Body of pancreas (tissue), 4 donors: ENCODE data around the gene NYNRIN. TPM values are rescaled to one million over a fixed set of nuclear protein-coding genes. Genes with fewer than 3 reads are reported as not detected.

Experiments
- ATAC-seq: fragments of 150-250 bp; one replicate; pipeline ENCODE4 v1.9.1; 2016
- DNase-seq, 4 donors: peaks; one replicate each; pipeline ENCODE4 v3.0.0-alpha.2; 2019
- H3K27ac ChIP-seq, 4 donors: fragments of 200-600 bp; sonication (generic); 1 replicate in 3 of 4; 2 replicates in 1 of 4; pipeline versions ENCODE4 v1.5.1 to v1.6.1; 2016 to 2019; ENCODE audit warnings: mild to moderate bottlenecking in 1 of 4, mixed read lengths in 1 of 4, moderate library complexity in 1 of 4
- H3K27me3 ChIP-seq, 2 donors: fragments of 200-600 bp; sonication (generic); one replicate each; pipeline ENCODE4 v1.6.0; 2016; ENCODE audit warnings: mild to moderate bottlenecking in 1 of 2
- H3K36me3 ChIP-seq, 2 donors: fragments of 200-600 bp; sonication (generic); replicated peaks in 1 of 2; 2 replicates each; pipeline ENCODE4 v1.5.1; 2016; ENCODE audit warnings: low read depth in 2 of 2; ENCODE audit not compliant: insufficient read depth in 1 of 2
- H3K4me1 ChIP-seq: fragments of 200-600 bp; sonication (generic); one replicate; pipeline ENCODE4 v1.6.0; 2016
- H3K4me3 ChIP-seq, 2 donors: fragments of 200-600 bp; sonication (generic); 1 replicate in 1 of 2; 2 replicates in 1 of 2; pipeline ENCODE4 v1.5.1; 2016 to 2019
- H3K9me3 ChIP-seq, 3 donors: fragments of 200-600 bp; sonication (generic); 1 replicate in 2 of 3; 2 replicates in 1 of 3; pipeline ENCODE4 v1.5.1; 2016
- POLR2A ChIP-seq, 3 donors: fragments of 450-650 bp; IDR thresholded peaks; one replicate each; pipeline ENCODE4 v1.6.1; 2016; ENCODE audit warnings: antibody characterized with exemption in 3 of 3, mild to moderate bottlenecking in 2 of 3
- WGBS, 2 donors: methylation state at CpG; one replicate each; pipeline ENCODE4 v1.1.5; 2017; 5-methylcytosine and 5-hydroxymethylcytosine counted together
- intact Hi-C: fragments of 100-400 bp; cut with DNase I; formaldehyde crosslinking; loops from one replicate; pipeline ENCODE4 v1.15.1; 2023
- total RNA-seq, 2 donors: library from RNA; depleted of rRNA; stranded (reverse); fragments of >200 nt; gene quantifications; one replicate each; pipeline ENCODE4 v1.1.0, GENCODE V29; 2016
- TF ChIP-seq, protein P1 (sequence below), 7 experiments: fragments of 450-650 bp in 4 of 7; fragments of 200-600 bp in 3 of 7; sonication (generic) in 3 of 7; IDR thresholded peaks; one replicate each; pipeline ENCODE4 v1.5.1; 2016 to 2019; ENCODE audit warnings: antibody characterized with exemption in 7 of 7

NYNRIN gene
- total RNA-seq, 2 donors from 2014 or later = 7.3 to 7.5 TPM

DNA sequence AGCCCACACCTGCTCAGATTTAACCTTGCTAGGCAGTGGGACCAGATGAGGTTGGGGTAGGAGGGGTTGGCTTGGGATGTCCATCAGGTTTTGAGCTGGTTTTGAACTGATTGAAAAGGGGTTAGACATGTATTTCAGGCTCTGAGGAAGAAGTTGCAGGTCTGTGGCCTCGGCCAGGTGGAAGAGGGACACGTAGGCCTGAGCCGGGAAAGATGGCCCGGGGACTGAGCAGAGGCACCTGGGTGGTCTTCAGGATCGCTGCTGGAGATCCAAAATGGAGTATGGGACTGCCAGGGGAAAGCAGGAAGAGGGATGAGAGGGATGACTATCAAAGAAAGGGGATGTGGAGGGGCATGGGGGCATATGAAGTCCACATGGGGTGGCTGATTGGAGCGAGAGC is 7.6 kb downstream of the NYNRIN start:
- Histone ChIP-seq H3K4me1 (peaks cover 23% of the 10 kb centered on the region), H3K27me3 (no peaks in the 10 kb centered on the region), H3K9me3 (no peaks in the 10 kb centered on the region), H3K4me3 (no peak overlapping the region), H3K36me3 (no peaks in the 10 kb centered on the region), H3K27ac (no peak overlapping the region)
- intact Hi-C loops = no loop called here
- TF ChIP-seq, protein P1, sequence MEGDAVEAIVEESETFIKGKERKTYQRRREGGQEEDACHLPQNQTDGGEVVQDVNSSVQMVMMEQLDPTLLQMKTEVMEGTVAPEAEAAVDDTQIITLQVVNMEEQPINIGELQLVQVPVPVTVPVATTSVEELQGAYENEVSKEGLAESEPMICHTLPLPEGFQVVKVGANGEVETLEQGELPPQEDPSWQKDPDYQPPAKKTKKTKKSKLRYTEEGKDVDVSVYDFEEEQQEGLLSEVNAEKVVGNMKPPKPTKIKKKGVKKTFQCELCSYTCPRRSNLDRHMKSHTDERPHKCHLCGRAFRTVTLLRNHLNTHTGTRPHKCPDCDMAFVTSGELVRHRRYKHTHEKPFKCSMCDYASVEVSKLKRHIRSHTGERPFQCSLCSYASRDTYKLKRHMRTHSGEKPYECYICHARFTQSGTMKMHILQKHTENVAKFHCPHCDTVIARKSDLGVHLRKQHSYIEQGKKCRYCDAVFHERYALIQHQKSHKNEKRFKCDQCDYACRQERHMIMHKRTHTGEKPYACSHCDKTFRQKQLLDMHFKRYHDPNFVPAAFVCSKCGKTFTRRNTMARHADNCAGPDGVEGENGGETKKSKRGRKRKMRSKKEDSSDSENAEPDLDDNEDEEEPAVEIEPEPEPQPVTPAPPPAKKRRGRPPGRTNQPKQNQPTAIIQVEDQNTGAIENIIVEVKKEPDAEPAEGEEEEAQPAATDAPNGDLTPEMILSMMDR (IDR thresholded peaks at IDR 0.05) = no peak
- TF ChIP-seq POLR2A (IDR thresholded peaks at IDR 0.05) = no peak
- 87 to 89% methylated on average over 6 of the region's 6 CpGs for WGBS, 2 donors
- no peak for ATAC-seq
- no peak for DNase-seq

DNA sequence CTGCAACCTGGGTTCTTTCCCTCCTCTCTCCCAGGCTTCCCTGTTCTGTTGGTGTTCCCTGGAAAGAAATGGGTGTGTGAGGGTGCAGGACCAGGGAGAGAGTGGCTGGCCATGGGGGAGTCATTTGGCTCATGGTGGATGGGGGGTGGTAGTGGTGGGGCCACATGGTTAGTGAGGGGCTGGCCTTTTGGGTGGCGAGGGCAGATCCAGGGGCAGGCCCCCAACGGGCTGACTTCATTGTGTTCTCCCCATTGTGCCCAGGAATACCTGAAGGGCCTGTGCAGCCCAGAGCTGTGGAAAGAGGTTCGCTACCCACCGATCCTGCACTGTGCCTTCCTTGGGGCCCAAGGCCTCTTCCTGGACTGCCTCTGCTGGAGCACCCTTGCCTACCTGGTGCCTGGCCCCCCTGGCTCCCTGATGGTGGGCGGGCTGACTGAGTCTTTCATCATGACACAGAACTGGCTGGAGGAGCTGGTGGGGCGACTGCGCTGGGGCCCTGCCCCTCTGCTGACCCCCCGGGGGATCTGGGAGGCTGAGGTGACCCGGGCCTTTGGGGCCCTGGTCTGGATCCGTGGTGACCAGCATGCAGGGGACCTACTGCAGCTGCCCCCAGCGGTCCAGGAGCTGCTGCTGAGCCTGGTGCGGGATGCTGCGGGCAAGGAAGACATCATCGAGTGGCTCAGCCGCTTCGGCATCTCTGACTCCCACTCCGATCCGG is 9.0 kb downstream of the NYNRIN start:
- ATAC-seq (no peak), DNase-seq (no peak)
- Histone ChIP-seq H3K27ac (no peak overlapping the region), H3K4me3 (no peak overlapping the region), H3K36me3 (no peaks in the 10 kb centered on the region), H3K4me1 (peaks cover 11% of the 10 kb centered on the region), H3K9me3 (no peaks in the 10 kb centered on the region), H3K27me3 (no peaks in the 10 kb centered on the region)
- 86 to 89% methylated on average over 3 to 18 of the region's 18 CpGs for WGBS, 2 donors
- no peak for TF ChIP-seq POLR2A (IDR thresholded peaks at IDR 0.05)
- TF ChIP-seq, protein P1 (IDR thresholded peaks at IDR 0.05) = no peak
- intact Hi-C loops = no loop called here

DNA sequence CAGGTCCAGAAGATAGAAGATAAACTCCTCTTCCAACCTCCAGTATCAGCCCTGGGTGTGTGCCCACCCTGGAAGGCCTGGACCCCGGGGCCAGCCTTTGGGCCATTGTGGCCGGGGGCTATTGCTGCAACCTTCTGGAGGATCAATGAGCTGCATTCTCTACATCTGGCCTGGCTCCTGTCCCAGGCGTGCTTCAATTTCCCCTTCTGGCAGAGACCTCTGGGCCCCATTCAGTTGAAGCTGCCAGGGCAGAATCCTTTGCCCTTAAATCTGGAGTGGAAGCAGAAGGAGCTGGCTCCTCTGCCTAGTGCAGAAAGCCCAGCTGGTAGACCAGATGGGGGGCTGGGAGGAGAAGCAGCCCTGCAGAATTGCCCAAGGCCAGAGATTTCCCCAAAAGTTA is 10.0 kb downstream of the NYNRIN start:
- H3K36me3 ChIP-seq = no peaks in the 10 kb centered on the region
- intact Hi-C loops = no loop called here
- no peak overlapping the region for H3K27ac ChIP-seq
- TF ChIP-seq, protein P1 (IDR thresholded peaks at IDR 0.05) = no peak
- no peak overlapping the region for H3K4me3 ChIP-seq
- no peaks in the 10 kb centered on the region for H3K9me3 ChIP-seq
- ATAC-seq (no peak), DNase-seq (no peak)
- H3K27me3 ChIP-seq = no peaks in the 10 kb centered on the region
- peaks cover 1% of the 10 kb centered on the region for H3K4me1 ChIP-seq
- 75 to 84% methylated on average over 2 to 3 of the region's 3 CpGs for WGBS, 2 donors

DNA sequence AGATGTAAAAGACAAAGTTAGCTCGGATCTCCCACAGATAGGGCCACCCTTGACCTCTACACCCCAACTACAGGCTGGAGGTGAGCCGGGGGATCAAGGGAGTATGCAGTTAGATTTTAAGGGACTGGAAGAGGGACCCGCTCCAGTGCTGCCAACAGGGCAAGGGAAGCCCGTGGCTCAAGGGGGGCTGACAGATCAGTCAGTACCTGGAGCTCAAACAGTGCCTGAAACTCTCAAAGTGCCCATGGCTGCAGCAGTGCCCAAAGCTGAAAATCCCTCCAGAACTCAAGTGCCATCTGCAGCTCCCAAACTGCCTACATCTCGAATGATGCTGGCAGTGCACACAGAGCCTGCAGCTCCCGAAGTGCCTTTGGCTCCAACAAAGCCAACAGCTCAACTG is 10.4 kb downstream of the NYNRIN start:
- ATAC-seq (no peak), DNase-seq (no peak)
- Histone ChIP-seq H3K4me1 (no peaks in the 10 kb centered on the region), H3K27me3 (no peaks in the 10 kb centered on the region), H3K4me3 (no peak overlapping the region), H3K36me3 (no peaks in the 10 kb centered on the region), H3K9me3 (no peaks in the 10 kb centered on the region), H3K27ac (no peak overlapping the region)
- 88 to 100% methylated on average over 2 to 6 of the region's 6 CpGs for WGBS, 2 donors
- intact Hi-C loops = no loop called here
- TF ChIP-seq, protein P1 (IDR thresholded peaks at IDR 0.05) = no peak
- no peak for TF ChIP-seq POLR2A (IDR thresholded peaks at IDR 0.05)

DNA sequence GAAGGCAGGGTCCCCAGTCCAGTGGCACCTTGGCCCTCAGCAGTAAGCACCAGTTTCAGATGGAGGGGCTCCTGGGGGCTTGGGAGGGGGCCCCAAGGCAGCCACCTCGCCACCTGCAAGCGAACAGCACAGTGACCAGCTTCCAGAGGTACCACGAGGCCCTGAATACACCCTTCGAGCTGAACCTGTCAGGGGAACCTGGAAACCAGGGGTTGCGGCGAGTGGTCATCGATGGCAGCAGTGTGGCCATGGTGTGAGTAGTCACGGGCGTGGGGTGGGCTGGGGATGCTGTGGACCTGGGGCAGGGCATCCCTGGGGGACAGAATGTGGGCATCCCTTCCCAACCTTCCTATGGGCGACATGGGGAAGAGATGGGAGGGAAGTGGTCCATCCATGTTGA is 11.2 kb downstream of the NYNRIN start:
- 89 to 97% methylated on average over 6 to 10 of the region's 10 CpGs for WGBS, 2 donors
- DNase-seq = no peak
- Histone ChIP-seq H3K27me3 (no peaks in the 10 kb centered on the region), H3K4me1 (no peaks in the 10 kb centered on the region), H3K27ac (no peak overlapping the region), H3K36me3 (no peaks in the 10 kb centered on the region), H3K9me3 (no peaks in the 10 kb centered on the region), H3K4me3 (no peak overlapping the region)
- ATAC-seq = no peak
- TF ChIP-seq, protein P1 (IDR thresholded peaks at IDR 0.05) = no peak
- TF ChIP-seq POLR2A (IDR thresholded peaks at IDR 0.05) = no peak
- intact Hi-C loops = loop anchor here (5.0 kb wide), 1 partner anchor 38 kb away; no protein-coding TSS in a partner anchor
